Measurements from ENCODE around the gene GPR173. TPM values are rescaled to one million over a fixed set of nuclear protein-coding genes. Genes with fewer than 3 reads are reported as not detected.

GPR173 gene
- total and polyA plus RNA-seq, 2 experiments from 2014 or later: 0.92 to 7.7 TPM

GRCh38 chrX:53071064-53071463 lies 22.5 kb downstream of the GPR173 start:
- H3K79me2 ChIP-seq (replicated peaks; ENCODE audit: insufficient read depth): no peaks in the 10 kb centered on the region
- Mint-ChIP-seq H3K9me3 (no peaks in the 10 kb centered on the region), H3K27ac (no peak overlapping the region), H3K4me3 (no peak overlapping the region), H3K27me3 (ENCODE audit: insufficient read depth, low read depth, poor library complexity) (peaks cover 5% of the 10 kb centered on the region), H3K4me1 (peaks cover 15% of the 10 kb centered on the region), H3K36me3 (ENCODE audit: low read depth) (no peaks in the 10 kb centered on the region)
- no peaks in the 10 kb centered on the region for H3K36me3 ChIP-seq (ENCODE audit: insufficient read depth)
- no peak overlapping the region for H3K4me3 ChIP-seq
- no peaks in the 10 kb centered on the region; the same call in 1 of the 2 replicates for H3F3A ChIP-seq (replicated peaks; ENCODE audit: low read depth)
- H3K27me3 ChIP-seq (ENCODE audit: insufficient read depth): no peaks in the 10 kb centered on the region
- TF ChIP-seq POLR2AphosphoS5 (IDR thresholded peaks at IDR 0.05; ENCODE audit: low read depth): no peak
- TF ChIP-seq REST (IDR thresholded peaks at IDR 0.05; ENCODE audit: unreplicated experiment): no peak
- TF ChIP-seq NANOG (IDR thresholded peaks at IDR 0.05; ENCODE audit: borderline replicate concordance): no peak
- TF ChIP-seq STAT1 (IDR thresholded peaks at IDR 0.05; ENCODE audit: unreplicated experiment): no peak
- no peak for TF ChIP-seq EZH2 (IDR thresholded peaks at IDR 0.05; ENCODE audit: low read depth, unreplicated experiment)
- TF ChIP-seq ZNF331 (CRISPR knock-in tag; IDR thresholded peaks at IDR 0.05; ENCODE audit: low read depth): no peak
- TF ChIP-seq EZH2phosphoT487 (IDR thresholded peaks at IDR 0.05; ENCODE audit: unreplicated experiment): no peak
- no peak for TF ChIP-seq CREB1 (CRISPR knock-in tag; IDR thresholded peaks at IDR 0.05; ENCODE audit: low read depth)
- TF ChIP-seq ZNF462 (CRISPR knock-in tag; IDR thresholded peaks at IDR 0.05): no peak
- TF ChIP-seq ETS1 (IDR thresholded peaks at IDR 0.05): no peak
- TF ChIP-seq JUNB (IDR thresholded peaks at IDR 0.05; ENCODE audit: unreplicated experiment): no peak
- TF ChIP-seq CTCF (conservative IDR thresholded peaks at IDR 0.05; ENCODE audit: low read depth in 2 of 2): no peak
- no peak overlapping the region for H3K4me2 ChIP-seq
- peaks cover 8% of the 10 kb centered on the region for H3K4me1 ChIP-seq (ENCODE audit: insufficient read depth)
- H3K9me2 ChIP-seq (ENCODE audit: insufficient read depth): no peaks in the 10 kb centered on the region
- no peak overlapping the region for H3K27ac ChIP-seq (ENCODE audit: low read depth)
- no peaks in the 10 kb centered on the region for H4K20me1 ChIP-seq (replicated peaks; ENCODE audit: insufficient read depth)
- DNase-seq (ENCODE audit: low spot score) (no peak), ATAC-seq (no peak)
- no peak overlapping the region for H2AFZ ChIP-seq
